Cardiac muscle cell (in vitro differentiated cells and primary cell): Measurements from ENCODE around the gene LAPTM5. TPM values are rescaled to one million over a fixed set of nuclear protein-coding genes. Genes with fewer than 3 reads are reported as not detected.

ENCODE experiments used
- DNase-seq, 2 donors: peaks; one replicate each; pipeline versions ENCODE4 v3.0.0 to v3.0.0-alpha.2; 2010 to 2017; ENCODE audit warnings: low read depth in 1 of 2, low spot score in 1 of 2
- H3K27ac ChIP-seq: fragments of 200-600 bp; sonication (generic); 2 replicates; pipeline ENCODE4 v1.5.1; 2016
- H3K27me3 ChIP-seq: fragments of 200-600 bp; sonication (generic); 2 replicates; pipeline ENCODE4 v1.6.0; 2016; ENCODE audit warnings: control low read depth
- H3K36me3 ChIP-seq: fragments of 200-600 bp; sonication (generic); 2 replicates; pipeline ENCODE4 v1.5.1; 2016; ENCODE audit warnings: control low read depth
- H3K4me1 ChIP-seq: fragments of 200-600 bp; sonication (generic); 2 replicates; pipeline ENCODE4 v1.8.1; 2017; ENCODE audit warnings: low read depth, mild to moderate bottlenecking, mixed run types
- H3K4me3 ChIP-seq: fragments of 200-600 bp; sonication (generic); 2 replicates; pipeline ENCODE4 v1.5.1; 2016; ENCODE audit warnings: mild to moderate bottlenecking
- H3K9me3 ChIP-seq: fragments of 200-600 bp; sonication (generic); 2 replicates; pipeline ENCODE4 v1.5.1; 2017; ENCODE audit warnings: low read depth, mild to moderate bottlenecking, control low read depth
- polyA plus RNA-seq: library from polyadenylated mRNA; unstranded; fragments of >200 nt; fragmentation: Nextera tagmentation; extraction: Ambion mirVana; gene quantifications from 2 replicates; pipeline ENCODE4 v1.2.1, GENCODE V29; 2016
- total RNA-seq: library from RNA; depleted of rRNA; stranded (reverse); fragments of >200 nt; gene quantifications from 2 replicates; pipeline ENCODE4 v1.2.3, GENCODE V29; 2016
- TF ChIP-seq, protein P1 (sequence below): IDR thresholded peaks from 2 replicates; pipeline ENCODE4 v1.5.1; 2012; ENCODE audit warnings: low read depth, mild to moderate bottlenecking, low read length

LAPTM5 gene
- total and polyA plus RNA-seq, 2 experiments from 2014 or later = 0.10 to 0.45 TPM

DNA sequence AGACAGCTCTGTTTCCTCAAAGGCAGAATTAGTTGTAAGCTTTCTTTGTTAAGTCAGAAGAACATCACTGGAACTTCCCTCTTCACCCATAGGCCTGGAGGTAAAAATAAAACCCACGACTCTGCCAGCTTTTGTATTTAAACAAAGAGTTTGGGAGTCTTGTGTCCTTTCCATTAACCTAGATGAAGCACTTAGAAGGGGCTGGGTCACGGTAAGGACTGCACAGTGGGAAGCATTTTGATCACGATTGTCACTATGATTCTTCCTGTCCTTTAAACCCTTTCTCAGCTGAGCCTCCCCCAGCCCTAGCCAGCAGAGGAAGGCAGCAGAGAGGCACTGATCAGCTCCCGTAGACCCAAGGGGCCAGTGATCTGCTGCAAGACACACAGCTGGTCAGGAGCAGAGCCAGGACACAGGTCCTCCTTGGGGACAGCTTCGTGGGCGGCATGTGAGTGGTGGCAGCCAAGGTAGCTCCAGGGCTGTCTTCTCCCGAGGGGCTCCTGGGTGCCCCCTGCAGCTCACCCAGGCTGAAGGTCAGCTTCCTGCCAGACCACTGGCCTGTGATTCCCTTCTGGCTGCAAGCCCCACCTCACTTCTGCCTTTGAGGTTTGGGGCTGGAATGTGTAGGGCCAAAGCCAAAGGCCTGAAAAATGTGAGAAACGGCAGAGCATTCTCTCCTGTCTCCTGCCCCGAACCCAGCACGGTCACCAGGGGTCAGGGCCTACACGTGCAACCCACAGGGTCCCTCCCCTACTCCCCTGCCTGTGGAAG lies 4.0 kb upstream of the LAPTM5 start:
- Histone ChIP-seq H3K4me1 (peaks cover 12% of the 10 kb centered on the region), H3K36me3 (no peaks in the 10 kb centered on the region), H3K27me3 (no peaks in the 10 kb centered on the region), H3K9me3 (no peaks in the 10 kb centered on the region), H3K4me3 (no peak overlapping the region), H3K27ac (peak overlapping the region; percentile 35)
- TF ChIP-seq, protein P1, sequence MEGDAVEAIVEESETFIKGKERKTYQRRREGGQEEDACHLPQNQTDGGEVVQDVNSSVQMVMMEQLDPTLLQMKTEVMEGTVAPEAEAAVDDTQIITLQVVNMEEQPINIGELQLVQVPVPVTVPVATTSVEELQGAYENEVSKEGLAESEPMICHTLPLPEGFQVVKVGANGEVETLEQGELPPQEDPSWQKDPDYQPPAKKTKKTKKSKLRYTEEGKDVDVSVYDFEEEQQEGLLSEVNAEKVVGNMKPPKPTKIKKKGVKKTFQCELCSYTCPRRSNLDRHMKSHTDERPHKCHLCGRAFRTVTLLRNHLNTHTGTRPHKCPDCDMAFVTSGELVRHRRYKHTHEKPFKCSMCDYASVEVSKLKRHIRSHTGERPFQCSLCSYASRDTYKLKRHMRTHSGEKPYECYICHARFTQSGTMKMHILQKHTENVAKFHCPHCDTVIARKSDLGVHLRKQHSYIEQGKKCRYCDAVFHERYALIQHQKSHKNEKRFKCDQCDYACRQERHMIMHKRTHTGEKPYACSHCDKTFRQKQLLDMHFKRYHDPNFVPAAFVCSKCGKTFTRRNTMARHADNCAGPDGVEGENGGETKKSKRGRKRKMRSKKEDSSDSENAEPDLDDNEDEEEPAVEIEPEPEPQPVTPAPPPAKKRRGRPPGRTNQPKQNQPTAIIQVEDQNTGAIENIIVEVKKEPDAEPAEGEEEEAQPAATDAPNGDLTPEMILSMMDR = no peak
- DNase-seq = peak in 1 of 2 donors; percentile 42

DNA sequence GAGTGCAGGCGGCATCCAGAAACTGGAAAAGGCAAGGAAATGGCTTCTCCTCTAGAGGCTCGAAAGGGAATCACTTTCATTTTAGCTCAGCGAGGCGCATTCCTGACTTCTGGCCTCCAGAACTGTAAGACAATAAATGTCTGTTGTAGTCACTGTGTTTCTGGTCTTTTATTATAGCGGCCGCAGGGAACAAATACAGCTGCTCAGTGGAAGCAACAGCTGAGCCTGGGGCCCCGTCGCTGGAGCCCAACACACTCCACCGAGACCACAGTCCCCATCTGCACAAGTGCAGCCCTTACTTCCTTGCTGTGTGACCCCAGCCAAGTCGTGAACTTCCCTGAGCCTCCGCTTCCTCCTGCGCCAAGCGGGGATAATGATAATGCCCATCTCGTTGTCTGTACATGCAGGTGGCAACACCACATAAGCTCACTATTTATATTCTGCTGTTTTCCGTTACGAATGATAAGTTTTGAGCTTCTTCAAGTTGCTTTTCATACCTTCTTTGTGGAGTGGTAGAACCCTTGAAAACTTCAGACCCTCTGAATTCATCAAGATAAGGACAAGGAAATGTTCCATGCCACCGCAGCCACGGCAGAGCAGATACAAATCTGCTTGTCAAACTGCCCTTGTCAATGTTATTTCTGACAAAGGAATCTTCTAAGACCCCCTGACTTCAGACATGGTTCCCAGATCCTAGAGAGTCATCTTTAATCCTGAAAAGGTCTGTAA lies 3.2 kb upstream of the LAPTM5 start:
- H3K9me3 ChIP-seq = no peaks in the 10 kb centered on the region
- H3K36me3 ChIP-seq = no peaks in the 10 kb centered on the region
- no peak overlapping the region for H3K4me3 ChIP-seq
- no peak for DNase-seq
- no peak overlapping the region for H3K27ac ChIP-seq
- peaks cover 12% of the 10 kb centered on the region for H3K4me1 ChIP-seq
- TF ChIP-seq, protein P1 = no peak
- H3K27me3 ChIP-seq = no peaks in the 10 kb centered on the region

DNA sequence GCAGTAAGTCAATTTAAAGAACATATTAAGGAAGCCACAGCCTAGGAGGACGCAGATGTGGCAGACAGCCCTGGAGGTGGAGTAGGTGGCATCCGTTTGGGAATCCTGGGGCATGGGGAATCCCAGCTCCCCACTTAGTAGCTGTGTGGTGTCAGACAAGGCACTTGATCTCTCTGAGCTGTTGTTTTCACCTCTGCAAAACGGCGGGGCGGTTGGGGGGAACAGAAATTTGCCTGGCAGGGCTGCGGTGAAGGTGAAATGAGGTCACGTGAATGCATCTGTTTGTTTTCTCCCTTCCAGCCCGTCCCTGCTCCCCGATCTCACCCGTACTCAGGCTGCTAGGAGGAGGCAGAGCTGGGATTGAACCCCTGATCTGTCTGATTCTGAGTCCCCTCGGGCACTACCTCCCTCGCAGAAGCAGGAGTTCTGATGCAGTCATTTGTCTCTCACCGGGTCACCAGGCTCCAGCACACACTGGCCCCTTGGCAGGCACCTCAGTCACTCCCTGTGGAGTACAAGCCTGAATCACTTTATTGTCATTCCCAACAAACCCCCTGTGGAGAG lies 2.2 kb upstream of the LAPTM5 start:
- Histone ChIP-seq H3K4me1 (peaks cover 12% of the 10 kb centered on the region), H3K27ac (no peak overlapping the region), H3K36me3 (no peaks in the 10 kb centered on the region), H3K9me3 (no peaks in the 10 kb centered on the region), H3K4me3 (no peak overlapping the region), H3K27me3 (no peaks in the 10 kb centered on the region)
- TF ChIP-seq, protein P1 = no peak
- DNase-seq = no peak

DNA sequence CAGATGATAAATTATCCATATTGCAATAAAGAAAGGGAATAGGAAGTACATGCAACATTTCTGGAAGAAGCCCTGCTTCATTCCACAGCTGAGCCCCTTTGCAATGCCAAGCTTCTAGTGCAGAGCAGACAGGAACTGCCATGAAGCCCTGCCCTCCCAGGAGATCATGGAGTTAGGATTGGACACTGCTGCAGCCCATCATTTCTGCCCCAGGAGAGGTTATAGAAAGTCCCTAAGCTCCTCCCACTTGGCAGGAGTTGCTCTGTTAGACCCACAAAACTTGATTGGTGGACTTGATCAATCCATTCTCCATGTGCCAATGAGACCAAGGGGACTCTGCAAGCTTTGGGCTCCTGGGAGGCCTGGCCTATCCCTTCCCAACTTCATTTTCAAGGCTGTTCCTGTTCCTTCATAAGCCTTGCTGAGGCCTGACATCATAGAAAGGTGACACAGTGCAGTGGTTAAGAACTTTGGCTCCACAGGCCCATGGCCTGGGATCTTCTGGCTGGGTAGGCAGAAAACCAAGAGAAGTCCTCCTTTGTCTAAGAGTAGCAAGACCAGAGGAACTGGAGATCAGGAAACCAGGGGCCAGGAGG lies 1.3 kb upstream of the LAPTM5 start:
- Histone ChIP-seq H3K9me3 (no peaks in the 10 kb centered on the region), H3K4me1 (peaks cover 12% of the 10 kb centered on the region), H3K27me3 (no peaks in the 10 kb centered on the region), H3K36me3 (no peaks in the 10 kb centered on the region), H3K27ac (no peak overlapping the region), H3K4me3 (no peak overlapping the region)
- TF ChIP-seq, protein P1 = no peak
- DNase-seq = peak in 1 of 2 donors; percentile 38

DNA sequence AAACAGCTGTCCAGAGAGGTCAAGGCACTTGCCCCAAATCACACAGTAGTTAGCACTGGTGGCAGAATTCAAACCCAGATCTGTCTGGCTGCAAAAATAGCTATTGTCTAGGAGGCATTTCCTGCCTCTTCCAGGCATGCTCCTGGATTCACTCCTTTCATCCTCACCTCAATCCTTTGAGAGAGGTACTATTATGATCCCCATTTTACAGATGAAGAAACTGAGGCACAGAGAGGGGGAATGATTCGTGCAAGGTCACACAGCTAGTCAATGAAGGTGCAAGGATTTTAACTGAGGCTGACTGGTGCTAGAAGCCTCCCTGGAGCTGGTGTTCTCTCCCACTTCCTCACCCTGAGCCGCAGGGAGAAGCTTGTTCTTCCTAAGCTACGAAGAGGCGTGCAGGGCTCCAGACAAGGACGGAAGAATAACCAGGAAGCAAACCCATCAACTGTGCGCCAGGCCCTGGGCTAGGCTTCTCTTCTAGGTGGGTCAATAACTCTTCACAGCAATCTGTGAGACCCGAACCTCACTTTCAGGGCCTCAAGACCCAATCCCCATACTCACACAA lies 631 bp upstream of the LAPTM5 start:
- Histone ChIP-seq H3K4me3 (no peak overlapping the region), H3K27me3 (no peaks in the 10 kb centered on the region), H3K27ac (no peak overlapping the region), H3K36me3 (no peaks in the 10 kb centered on the region), H3K4me1 (peaks cover 12% of the 10 kb centered on the region), H3K9me3 (no peaks in the 10 kb centered on the region)
- no peak for DNase-seq
- TF ChIP-seq, protein P1 = no peak
